A549 treated with AZD2906 at 1 μM for 4 hours (cell line): ENCODE data around the gene GRAPL. TPM values are rescaled to one million over a fixed set of nuclear protein-coding genes. Genes with fewer than 3 reads are reported as not detected.

Experiments
- total RNA-seq: library from RNA; stranded (reverse); fragments of 200-300 nt; extraction: Qiagen RNA extraction; gene quantifications from 5 replicates; pipeline ENCODE4 v1.2.3, GENCODE V29; 2022

The GRAPL gene
- 0.11 to 0.22 TPM (median 0.11 TPM) in 3 of 5 replicates, not detected in the others for total RNA-seq

DNA sequence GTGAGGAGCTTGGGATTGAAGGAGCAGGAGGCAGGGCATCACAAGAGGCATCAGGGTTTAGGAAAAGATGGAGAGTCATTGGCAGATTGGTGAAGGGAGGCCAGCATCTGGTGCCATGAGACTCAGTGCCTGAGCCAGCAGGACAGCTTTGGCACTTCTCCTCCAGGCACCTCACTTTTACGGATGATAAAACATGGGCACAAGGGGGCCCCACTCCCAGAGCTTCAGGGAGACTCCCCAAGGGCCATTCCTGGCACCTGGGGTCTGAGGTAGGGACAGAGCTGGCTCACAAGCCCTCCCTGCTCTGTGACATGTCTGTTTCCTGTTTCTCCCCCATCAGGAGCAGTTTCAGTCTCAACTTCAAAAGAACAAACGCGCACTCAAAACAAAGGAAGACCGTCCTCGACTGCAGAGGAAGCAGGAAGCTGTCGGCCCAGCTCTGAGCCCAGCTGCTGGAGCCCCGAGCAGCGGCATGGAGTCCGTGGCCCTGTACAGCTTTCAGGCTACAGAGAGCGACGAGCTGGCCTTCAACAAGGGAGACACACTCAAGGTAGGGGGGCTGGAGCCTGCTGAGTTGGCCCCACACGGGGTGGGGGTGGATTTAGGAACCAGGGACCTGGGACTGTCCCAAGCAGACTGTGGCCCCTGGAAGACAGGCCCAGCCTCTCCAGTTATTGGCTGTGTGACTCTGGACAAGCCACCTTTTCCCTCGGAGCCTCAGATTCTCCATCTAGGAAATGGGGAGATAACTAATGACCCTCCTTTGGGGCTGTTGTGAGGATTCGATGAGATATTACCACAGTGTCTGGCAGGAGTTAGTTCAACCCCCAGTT is at the start of gene GRAPL:
Gene GRAPL, plus strand, starts transcription at position 442 of the 833 bp plus-strand sequence. Its CDS starts 31 bp downstream, at position 473.

Other genes starting within 250 kb of the GRAPL start
- gene SLC5A10, start 175.4 kb upstream of the GRAPL start, total RNA-seq: 0.13 to 0.27 TPM (median 0.17 TPM) in 5 replicates
- gene FAM83G, start 122.8 kb upstream of the GRAPL start, total RNA-seq: 30.4 to 39.4 TPM (median 34.4 TPM) in 5 replicates
- gene GRAP, start 80.6 kb upstream of the GRAPL start, total RNA-seq: 0.24 to 0.53 TPM (median 0.38 TPM) in 5 replicates
- gene EPN2, start 109.8 kb downstream of the GRAPL start, total RNA-seq: 45.3 to 65.0 TPM (median 55.3 TPM) in 5 replicates
- 45.4 to 49.0 TPM (median 47.0 TPM) in 5 replicates for gene B9D1, start 235.1 kb downstream of the GRAPL start, total RNA-seq